Measurements from ENCODE around the gene AGBL1. TPM values are rescaled to one million over a fixed set of nuclear protein-coding genes. Genes with fewer than 3 reads are reported as not detected.

AGBL1 gene
- total RNA-seq, 2 donors from 2014 or later: not detected

GRCh38 chr15:86082619-86083380 is 3.1 kb downstream of the AGBL1 start:
- Histone ChIP-seq H3K9me3 (no peaks in the 10 kb centered on the region), H3K4me1 (no peaks in the 10 kb centered on the region), H3K36me3 (no peaks in the 10 kb centered on the region), H3K27me3 (no peaks in the 10 kb centered on the region), H3K4me3 (no peak overlapping the region), H3K27ac (no peak overlapping the region)
- DNase-seq (ENCODE audit: low spot score): no peak
- TF ChIP-seq CTCF (IDR thresholded peaks at IDR 0.05): no peak

GRCh38 chr15:86087808-86088207 is 8.1 kb downstream of the AGBL1 start:
- no peaks in the 10 kb centered on the region for H3K36me3 ChIP-seq
- H3K4me3 ChIP-seq: no peak overlapping the region
- TF ChIP-seq CTCF (IDR thresholded peaks at IDR 0.05): no peak
- no peaks in the 10 kb centered on the region for H3K4me1 ChIP-seq
- no peak overlapping the region for H3K27ac ChIP-seq
- H3K27me3 ChIP-seq: no peaks in the 10 kb centered on the region
- DNase-seq (ENCODE audit: low spot score): no peak
- H3K9me3 ChIP-seq: no peaks in the 10 kb centered on the region

GRCh38 chr15:86089422-86089821 is 9.8 kb downstream of the AGBL1 start:
- Histone ChIP-seq H3K4me3 (no peak overlapping the region), H3K27ac (no peak overlapping the region), H3K9me3 (no peaks in the 10 kb centered on the region), H3K4me1 (no peaks in the 10 kb centered on the region), H3K36me3 (no peaks in the 10 kb centered on the region), H3K27me3 (no peaks in the 10 kb centered on the region)
- no peak for TF ChIP-seq CTCF (IDR thresholded peaks at IDR 0.05)
- no peak for DNase-seq (ENCODE audit: low spot score)

GRCh38 chr15:86101818-86102217 is 22.1 kb downstream of the AGBL1 start:
- no peaks in the 10 kb centered on the region for H3K36me3 ChIP-seq
- H3K9me3 ChIP-seq: peaks cover 5 to 17% of the 10 kb centered on the region in 2 donors
- H3K4me3 ChIP-seq: no peak overlapping the region
- no peaks in the 10 kb centered on the region for H3K4me1 ChIP-seq
- no peak for DNase-seq (ENCODE audit: low spot score)
- H3K27me3 ChIP-seq: no peaks in the 10 kb centered on the region
- TF ChIP-seq CTCF (IDR thresholded peaks at IDR 0.05): no peak
- H3K27ac ChIP-seq: no peak overlapping the region

GRCh38 chr15:86103825-86104224 is 24.2 kb downstream of the AGBL1 start:
- H3K9me3 ChIP-seq: peaks cover 0 to 17% of the 10 kb centered on the region in 2 donors
- H3K27ac ChIP-seq: no peak overlapping the region
- DNase-seq (ENCODE audit: low spot score): no peak
- H3K36me3 ChIP-seq: no peaks in the 10 kb centered on the region
- no peak for TF ChIP-seq CTCF (IDR thresholded peaks at IDR 0.05)
- no peaks in the 10 kb centered on the region for H3K4me1 ChIP-seq
- no peaks in the 10 kb centered on the region for H3K27me3 ChIP-seq
- no peak overlapping the region for H3K4me3 ChIP-seq

- Histone ChIP-seq H3K4me1 (no peaks in the 10 kb centered on the region), H3K27ac (no peak overlapping the region), H3K4me3 (no peak overlapping the region), H3K36me3 (no peaks in the 10 kb centered on the region), H3K27me3 (no peaks in the 10 kb centered on the region), H3K9me3 (peaks cover 0 to 10% of the 10 kb centered on the region in 2 donors)
- DNase-seq (ENCODE audit: low spot score): no peak
- no peak for TF ChIP-seq CTCF (IDR thresholded peaks at IDR 0.05)
Observed at GRCh38 chr15:86106306-86106705, 26.6 kb downstream of the AGBL1 start.

Data from right atrium auricular region (tissue), 2 donors.